ENCODE data around the gene KRTAP1-5.

Gene KRTAP1-5

DNA sequence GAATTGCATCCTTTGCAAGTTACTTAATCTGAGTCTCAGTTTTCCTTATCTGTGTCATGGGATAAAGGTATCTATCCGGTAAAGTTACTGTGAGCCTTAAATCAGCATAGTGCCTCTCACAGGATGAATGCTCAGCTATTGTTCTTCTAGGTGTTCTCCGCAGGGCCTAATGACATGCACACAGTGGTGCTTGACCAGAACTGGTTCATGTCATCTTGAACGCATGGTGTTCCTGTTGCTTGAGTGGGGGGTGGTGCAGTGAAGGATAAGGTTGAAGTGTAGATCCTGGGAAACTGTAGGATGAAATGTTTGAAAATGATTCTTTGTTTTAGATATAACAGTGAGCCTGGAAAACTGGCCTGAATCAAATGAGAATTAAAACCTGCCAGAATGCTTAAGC is 46.9 kb downstream of the KRTAP1-5 start:
- Histone ChIP-seq H3K36me3 (ENCODE audit: control insufficient read depth, insufficient read depth, low read length) (no peaks in the 10 kb centered on the region), H3K27me3 (ENCODE audit: control insufficient read depth, insufficient read depth, low read length) (peaks cover 4% of the 10 kb centered on the region), H2AFZ (peak overlapping the region; percentile 59), H3K9me3 (ENCODE audit: control insufficient read depth, low read length) (no peaks in the 10 kb centered on the region), H3K79me2 (no peaks in the 10 kb centered on the region), H3K4me3 (ENCODE audit: low read depth, low read length) (no peak overlapping the region), H3K27ac (no peak overlapping the region), H3K9ac (no peak overlapping the region), H3K4me2 (ENCODE audit: low read length) (no peak overlapping the region), H3K4me1 (no peaks in the 10 kb centered on the region)
- TF ChIP-seq, protein P1, sequence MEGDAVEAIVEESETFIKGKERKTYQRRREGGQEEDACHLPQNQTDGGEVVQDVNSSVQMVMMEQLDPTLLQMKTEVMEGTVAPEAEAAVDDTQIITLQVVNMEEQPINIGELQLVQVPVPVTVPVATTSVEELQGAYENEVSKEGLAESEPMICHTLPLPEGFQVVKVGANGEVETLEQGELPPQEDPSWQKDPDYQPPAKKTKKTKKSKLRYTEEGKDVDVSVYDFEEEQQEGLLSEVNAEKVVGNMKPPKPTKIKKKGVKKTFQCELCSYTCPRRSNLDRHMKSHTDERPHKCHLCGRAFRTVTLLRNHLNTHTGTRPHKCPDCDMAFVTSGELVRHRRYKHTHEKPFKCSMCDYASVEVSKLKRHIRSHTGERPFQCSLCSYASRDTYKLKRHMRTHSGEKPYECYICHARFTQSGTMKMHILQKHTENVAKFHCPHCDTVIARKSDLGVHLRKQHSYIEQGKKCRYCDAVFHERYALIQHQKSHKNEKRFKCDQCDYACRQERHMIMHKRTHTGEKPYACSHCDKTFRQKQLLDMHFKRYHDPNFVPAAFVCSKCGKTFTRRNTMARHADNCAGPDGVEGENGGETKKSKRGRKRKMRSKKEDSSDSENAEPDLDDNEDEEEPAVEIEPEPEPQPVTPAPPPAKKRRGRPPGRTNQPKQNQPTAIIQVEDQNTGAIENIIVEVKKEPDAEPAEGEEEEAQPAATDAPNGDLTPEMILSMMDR (IDR thresholded peaks at IDR 0.05): no peak

DNA sequence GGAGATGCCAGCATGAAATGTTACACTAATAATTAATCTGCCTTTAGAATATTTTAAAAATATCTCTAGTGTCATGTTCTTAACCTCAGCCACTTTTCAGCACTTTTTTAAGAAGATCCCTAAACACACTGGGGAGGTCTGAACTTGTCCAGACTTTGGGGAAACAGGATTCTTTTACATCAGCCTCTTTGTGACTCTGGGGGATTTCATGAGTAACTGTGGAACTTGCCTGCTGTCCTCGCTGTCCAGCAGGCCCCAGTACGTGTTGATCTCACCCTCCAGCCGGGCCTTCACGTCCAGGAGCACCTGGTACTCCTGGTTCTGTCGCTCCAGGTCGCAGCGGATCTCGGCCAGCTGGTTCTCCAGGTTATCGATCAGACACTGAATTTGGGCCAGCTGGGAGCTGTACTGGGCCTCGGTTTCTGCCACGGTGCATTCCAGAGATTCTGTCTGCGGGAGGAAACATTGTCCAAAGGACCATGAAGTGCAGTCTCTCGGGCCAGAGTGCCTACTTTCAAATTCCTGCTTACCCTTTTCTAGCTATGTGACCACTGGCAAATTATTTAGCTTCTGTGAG is 48.3 kb downstream of the KRTAP1-5 start:
- no peak overlapping the region for H3K4me3 ChIP-seq (ENCODE audit: low read depth, low read length)
- TF ChIP-seq, protein P1 (IDR thresholded peaks at IDR 0.05): no peak
- no peaks in the 10 kb centered on the region for H3K79me2 ChIP-seq
- peaks cover 4% of the 10 kb centered on the region for H3K27me3 ChIP-seq (ENCODE audit: control insufficient read depth, insufficient read depth, low read length)
- H3K9ac ChIP-seq: no peak overlapping the region
- H3K4me2 ChIP-seq (ENCODE audit: low read length): no peak overlapping the region
- no peaks in the 10 kb centered on the region for H3K4me1 ChIP-seq
- no peaks in the 10 kb centered on the region for H3K9me3 ChIP-seq (ENCODE audit: control insufficient read depth, low read length)
- no peak overlapping the region for H2AFZ ChIP-seq
- no peak overlapping the region for H3K27ac ChIP-seq
- no peaks in the 10 kb centered on the region for H3K36me3 ChIP-seq (ENCODE audit: control insufficient read depth, insufficient read depth, low read length)
